ENCODE measurements around the gene ZNF747.

Gene ZNF747

GRCh38 chr16:30534368-30535105 lies at the start of gene ZNF747:
TSS of gene ZNF747 (minus strand) at chr16:30534858. CDS start at chr16:30534679, 179 bp downstream.
- peak; percentile 70 for DNase-seq (ENCODE audit: low spot score)

GRCh38 chr16:30582611-30583340 lies 48.1 kb upstream of the ZNF747 start:
- no peak for DNase-seq (ENCODE audit: low spot score)

GRCh38 chr16:30581457-30581856 lies 46.8 kb upstream of the ZNF747 start:
- no peak for DNase-seq (ENCODE audit: low spot score)

- DNase-seq (ENCODE audit: low spot score), result no peak
These were observed 40.0 kb upstream of the ZNF747 start for GRCh38 chr16:30574678-30575077.

- peak; percentile 89 for DNase-seq (ENCODE audit: low spot score)
These were observed 37.0 kb upstream of the ZNF747 start, which contains the start of gene ZNF688 for GRCh38 chr16:30571445-30572322. TSS of gene ZNF688 (minus strand) at chr16:30571714. CDS start at chr16:30571629, 85 bp downstream.

GRCh38 chr16:30570636-30571444 lies 36.2 kb upstream of the ZNF747 start:
- DNase-seq (ENCODE audit: low spot score), result no peak

- DNase-seq (ENCODE audit: low spot score), result no peak
These were observed 35.3 kb upstream of the ZNF747 start for GRCh38 chr16:30569746-30570635.

GRCh38 chr16:30569281-30569680 lies 34.6 kb upstream of the ZNF747 start:
- DNase-seq (ENCODE audit: low spot score), result no peak

- peak; percentile 85 for DNase-seq (ENCODE audit: low spot score)
These were observed 33.5 kb upstream of the ZNF747 start for GRCh38 chr16:30567991-30568638.

- DNase-seq (ENCODE audit: low spot score), result no peak
These were observed 32.7 kb upstream of the ZNF747 start for GRCh38 chr16:30567160-30567990.

GRCh38 chr16:30566531-30566930 lies 31.9 kb upstream of the ZNF747 start:
- no peak for DNase-seq (ENCODE audit: low spot score)

- DNase-seq (ENCODE audit: low spot score), result no peak
These were observed 31.3 kb upstream of the ZNF747 start for GRCh38 chr16:30565984-30566383.

GRCh38 chr16:30565526-30565925 lies 30.9 kb upstream of the ZNF747 start:
- DNase-seq (ENCODE audit: low spot score), result no peak

- no peak for DNase-seq (ENCODE audit: low spot score)
These were observed 27.4 kb upstream of the ZNF747 start for GRCh38 chr16:30562021-30562420.

- no peak for DNase-seq (ENCODE audit: low spot score)
These were observed 26.6 kb upstream of the ZNF747 start for GRCh38 chr16:30561089-30561816.

- no peak for DNase-seq (ENCODE audit: low spot score)
These were observed 25.0 kb upstream of the ZNF747 start for GRCh38 chr16:30559690-30560089.

GRCh38 chr16:30558789-30559377 lies 24.2 kb upstream of the ZNF747 start:
- DNase-seq (ENCODE audit: low spot score), result no peak
